HG03095 (cell line): ENCODE measurements around the gene PDGFC.

Experiments used
- ATAC-seq: cut with Tn5 transposase; IDR thresholded peaks from one replicate; pipeline ENCODE4 v1.9.1; 2021; ENCODE audit warnings: moderate library complexity; ENCODE audit not compliant: unreplicated experiment

Gene PDGFC, protein sequence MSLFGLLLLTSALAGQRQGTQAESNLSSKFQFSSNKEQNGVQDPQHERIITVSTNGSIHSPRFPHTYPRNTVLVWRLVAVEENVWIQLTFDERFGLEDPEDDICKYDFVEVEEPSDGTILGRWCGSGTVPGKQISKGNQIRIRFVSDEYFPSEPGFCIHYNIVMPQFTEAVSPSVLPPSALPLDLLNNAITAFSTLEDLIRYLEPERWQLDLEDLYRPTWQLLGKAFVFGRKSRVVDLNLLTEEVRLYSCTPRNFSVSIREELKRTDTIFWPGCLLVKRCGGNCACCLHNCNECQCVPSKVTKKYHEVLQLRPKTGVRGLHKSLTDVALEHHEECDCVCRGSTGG

DNA sequence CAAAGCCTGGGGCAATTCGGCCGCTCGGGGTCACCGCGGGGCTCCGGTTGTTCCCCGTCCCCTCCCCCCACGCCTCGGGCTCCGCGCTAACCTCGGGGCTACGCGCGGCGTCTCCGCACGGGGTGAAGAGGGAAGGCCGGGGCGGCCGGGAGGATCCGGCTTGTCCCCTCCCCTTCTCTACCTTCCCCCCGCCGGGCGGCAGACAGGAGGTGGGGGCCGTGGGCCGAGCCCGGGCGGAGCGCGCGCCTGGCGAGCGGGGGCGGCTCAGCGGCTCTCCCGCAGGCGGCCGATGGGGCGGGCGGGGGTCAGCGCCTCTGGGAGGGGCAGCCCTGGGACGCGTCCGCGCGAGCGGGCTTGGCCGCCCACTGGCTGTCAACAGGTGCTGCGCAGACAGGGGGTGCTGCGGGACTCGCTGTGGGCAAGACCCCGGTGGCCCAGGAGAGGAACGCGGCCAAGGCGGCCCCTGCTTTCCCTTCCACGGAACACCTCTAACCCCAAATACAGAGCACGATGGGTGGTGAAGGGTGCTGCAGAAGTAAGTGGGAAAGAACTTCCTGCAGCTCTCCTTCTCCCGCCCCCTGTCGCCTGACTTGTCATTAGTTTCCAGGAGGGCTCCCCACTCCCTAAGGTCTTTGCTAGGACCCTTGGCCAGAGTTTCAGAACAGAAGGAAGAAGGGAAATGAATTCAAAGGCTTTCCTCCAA, at the start of gene PDGFC:
PDGFC (minus strand) TSS at position 124 of the 703 bp plus-strand sequence. CDS start 896 bp downstream, outside the sequence.
- no peak for ATAC-seq

DNA sequence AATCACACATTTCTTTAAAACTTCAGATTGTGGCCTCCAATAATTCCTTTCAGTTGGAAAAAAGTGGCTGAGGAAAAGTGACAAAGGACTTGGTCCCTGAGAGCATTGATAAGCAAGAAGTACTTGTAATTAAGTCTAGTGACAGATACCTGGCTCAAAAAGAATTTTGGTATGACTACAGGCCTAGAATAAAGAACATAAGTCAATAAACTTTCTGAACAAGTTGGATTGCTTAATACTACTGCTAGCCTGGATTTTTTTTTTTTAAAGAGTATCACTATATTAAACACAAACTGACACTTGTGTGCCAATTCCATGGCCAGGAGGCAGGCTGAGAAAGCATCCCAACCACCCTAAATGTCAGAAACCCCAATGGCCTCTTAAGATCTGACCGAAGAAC, 49.3 kb upstream of the PDGFC start:
- ATAC-seq: no peak

DNA sequence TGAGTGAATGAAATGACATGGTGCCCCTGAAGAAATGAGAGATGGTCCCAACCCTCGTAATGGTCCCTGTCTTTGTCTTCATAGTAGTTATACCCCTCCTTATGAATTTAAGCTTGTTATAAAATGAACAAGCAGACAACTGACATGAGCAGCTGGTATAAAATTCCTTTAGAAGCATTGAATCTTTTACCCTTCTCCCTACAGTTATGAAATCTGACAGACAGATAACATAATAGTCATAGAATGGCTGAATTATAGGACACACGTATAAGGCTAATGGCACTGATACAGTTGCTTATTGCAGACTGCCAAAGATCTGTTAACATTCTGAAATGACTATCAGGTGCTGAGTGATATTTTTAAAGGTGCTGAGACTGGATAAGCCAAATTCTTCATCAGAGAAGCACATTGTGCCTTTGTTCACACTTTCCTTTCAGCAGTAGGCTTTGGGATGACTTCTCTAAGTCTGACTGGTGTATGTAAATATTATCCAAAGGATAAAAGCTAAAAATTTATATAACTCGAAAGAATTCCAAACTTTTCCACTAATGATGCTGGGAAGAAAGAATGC, 47.4 kb upstream of the PDGFC start:
- no peak for ATAC-seq

DNA sequence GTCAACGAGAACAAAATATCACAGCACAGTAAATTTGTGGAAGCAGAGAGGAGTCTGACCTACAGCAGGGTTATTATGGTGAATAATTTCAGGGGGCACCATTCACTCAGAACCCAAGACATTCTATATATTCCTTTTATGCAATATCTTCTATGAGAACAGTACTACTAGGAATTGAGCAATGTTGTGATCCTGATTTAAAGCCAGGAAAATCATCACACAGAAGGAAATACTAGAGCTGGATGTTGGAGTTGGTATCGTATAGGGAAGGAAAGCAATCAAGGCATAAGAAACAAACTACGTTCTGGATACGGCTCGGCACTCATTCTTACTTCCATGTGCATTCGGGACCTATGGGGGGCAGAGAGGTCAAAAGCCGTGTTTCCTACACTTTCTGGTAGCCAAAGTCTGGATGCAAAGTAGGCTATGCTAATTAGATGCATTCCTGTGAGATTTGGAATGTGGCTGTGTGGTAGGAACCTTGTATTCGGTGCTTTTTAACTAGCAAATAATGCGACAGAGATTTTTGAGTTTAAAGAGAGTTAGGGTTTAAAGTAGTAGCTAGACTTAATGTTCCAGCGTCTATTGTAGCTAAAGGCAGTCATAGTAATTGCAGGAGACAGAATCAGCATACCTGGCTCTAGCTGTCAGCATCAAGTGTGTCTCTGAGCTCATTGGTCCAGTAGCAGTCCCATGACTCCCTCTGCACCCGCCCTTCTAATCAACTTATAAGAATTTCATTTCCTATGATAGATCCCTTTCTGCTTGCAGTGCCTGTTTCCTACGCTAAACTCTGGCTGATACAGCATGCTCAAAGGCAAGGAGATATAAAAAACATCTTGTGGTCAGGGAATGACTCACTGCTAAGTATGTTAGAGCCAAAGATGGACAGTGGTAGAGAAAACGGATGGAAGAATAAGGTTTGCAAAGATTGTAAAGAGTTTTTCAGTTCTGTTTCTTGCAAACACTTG, 43.3 kb upstream of the PDGFC start:
- ATAC-seq: no peak

DNA sequence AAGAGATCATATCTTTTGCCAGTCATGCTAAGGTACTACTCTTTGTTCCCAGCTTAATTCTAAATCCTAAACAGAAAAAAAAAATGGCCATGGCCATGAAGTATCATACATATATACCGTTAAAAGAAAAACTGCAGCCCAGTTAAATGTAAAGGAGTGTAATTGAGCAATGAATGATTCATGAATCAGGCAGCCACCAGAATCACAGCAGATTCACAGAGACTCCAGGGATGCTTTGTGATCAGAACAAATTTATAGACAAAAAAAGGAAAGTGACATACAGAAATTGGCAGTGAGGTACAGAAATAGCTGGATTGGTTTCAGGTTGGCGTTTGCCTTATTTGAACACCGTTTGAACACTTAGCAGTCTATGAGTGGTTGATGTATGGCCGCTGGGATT, 42.1 kb upstream of the PDGFC start:
- ATAC-seq: no peak

DNA sequence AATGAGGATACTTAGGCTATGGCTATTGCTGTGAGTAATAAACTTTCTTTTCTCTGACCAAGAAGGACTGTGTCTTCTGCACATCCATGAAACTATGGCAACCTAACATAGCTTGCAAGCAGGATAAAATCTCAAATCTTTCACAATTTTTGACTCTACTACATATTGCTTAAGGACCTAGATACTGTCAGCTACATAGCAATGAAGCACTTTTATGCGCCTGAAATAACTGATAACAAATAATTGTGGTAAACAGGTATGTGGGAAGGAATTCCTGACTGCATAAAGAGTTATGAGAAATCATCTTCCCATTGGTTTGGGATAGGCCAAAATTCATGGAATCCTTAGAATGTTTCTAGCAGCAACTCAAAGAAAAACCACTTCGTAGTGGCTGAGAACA, 41.2 kb upstream of the PDGFC start:
- no peak for ATAC-seq

DNA sequence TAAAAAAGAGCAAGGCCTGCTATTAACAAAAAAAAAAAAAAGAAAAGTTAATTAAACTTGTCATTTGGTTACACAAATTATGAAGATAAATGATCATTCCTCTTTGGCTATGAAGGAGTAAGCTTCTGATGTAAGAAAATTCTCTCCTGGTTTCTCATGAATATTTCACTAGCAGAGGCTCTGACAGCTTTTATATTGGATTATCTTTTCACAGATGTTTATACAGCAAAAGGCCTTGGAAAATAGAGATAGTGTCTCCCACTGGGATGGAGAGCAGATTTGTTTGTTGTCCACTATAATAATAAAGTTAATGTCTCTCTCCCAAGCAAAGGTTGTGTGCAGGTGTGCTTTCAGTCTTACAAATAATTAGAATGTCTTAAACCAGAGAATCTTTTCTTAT, 40.7 kb upstream of the PDGFC start:
- no peak for ATAC-seq

DNA sequence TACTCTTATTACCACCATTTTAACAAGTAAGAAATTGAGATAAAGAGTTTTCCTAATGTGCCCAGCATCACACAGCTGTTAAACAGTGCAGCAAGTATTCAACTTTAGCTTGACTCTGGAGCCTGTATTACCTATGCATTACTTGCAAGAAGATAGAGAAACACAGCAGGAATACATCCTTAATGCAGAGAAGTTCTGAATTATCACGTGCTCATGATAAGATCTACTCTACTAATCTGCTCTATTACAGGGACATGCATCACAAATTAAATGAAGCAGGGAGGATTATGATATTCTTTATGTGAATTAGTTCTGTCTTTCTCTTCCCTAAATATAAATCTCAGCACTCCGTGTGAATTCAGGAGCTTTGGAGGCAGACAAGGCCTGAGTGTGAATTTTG, 39.0 kb upstream of the PDGFC start:
- ATAC-seq: no peak

DNA sequence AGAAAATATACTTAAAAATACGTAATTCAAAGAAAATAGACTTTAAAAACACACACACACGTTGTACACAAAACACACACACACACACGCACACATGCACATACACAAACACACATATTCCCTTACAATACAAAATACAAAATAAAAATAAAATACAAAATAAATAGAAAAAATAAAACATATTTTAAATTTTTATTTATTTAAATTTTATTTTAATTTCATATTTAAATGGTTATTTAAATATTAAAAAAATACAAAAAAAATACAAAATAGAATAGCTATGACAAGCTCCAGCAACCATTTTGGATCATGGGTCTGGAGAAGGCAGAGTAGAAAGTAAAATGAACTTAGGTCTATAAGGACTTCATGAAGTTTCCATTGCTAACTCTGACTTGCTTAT, 34.2 kb upstream of the PDGFC start:
- no peak for ATAC-seq

DNA sequence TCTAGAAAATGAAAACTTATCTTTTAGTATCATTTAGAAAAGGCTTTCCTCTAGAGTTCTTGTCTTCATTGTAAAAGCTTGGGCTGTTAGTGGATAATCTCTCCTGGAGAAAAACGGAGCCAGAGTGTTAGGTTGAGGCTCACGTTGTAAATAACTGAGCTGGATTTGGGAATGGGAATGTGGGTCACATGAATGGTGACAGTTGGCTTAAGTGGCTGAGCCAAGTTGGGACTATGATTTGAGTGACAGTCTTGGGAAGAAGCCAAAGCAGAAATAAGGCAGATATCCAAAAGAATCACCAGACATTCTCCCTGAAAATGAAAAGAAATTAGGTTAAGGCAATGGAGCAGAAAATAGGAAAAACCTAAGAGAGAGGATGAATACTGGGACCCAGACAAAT, 33.6 kb upstream of the PDGFC start:
- no peak for ATAC-seq

DNA sequence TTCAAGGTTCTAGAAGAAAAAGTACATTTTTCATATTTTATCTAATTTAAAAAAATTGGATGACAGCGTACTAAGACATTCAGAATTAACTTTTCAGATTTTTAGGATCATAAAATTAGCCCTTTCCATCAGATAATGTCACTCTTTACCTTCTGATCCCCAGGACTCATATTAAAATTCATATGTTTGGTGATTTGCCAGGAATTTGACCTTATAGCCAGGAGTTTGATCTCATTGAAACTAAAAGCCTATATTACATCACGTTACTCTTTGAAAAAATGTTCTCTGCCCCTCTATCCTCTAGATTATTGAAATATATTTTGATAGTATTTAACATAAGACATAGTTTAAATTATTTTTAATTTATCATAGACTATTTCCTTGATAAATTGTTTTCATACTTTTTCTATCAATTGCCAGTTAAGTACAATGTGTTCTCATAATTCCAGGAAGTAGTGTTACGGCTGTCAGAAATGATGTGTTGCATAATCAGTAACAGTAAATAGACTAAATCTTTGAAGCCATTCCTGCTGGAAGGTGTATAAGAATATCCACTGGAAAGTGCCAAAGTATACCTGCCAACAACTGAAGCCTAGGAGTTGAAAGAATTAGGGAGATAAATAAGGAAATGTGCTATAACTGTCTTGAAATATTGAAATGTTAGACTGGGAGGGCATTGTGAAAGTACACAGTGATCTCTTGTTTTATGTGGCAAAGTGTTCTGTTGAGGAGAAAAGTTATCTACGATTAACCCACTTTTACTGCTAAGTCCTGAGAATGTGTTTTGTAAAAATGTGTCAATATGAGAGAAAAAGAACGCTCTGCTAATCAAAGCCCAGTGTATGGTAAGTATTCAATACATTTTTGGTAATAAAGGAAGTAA, 32.9 kb upstream of the PDGFC start:
- ATAC-seq: no peak

DNA sequence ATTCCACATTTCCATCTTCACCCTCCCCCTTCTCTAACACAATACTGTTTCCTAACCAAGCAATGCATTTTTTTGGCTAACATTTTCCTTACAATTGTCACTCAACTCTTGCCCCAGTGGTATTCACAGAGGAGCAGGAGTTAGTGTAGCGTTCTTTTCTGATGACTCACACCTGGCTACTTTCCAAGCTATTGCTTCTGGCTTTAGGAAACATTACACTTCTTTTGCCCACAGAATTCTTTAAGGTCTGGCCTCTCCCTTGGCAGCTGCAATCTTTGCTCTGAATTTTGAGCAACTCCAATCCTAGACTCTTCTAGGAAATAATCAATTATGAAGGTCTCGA, 27.5 kb upstream of the PDGFC start:
- ATAC-seq: no peak

DNA sequence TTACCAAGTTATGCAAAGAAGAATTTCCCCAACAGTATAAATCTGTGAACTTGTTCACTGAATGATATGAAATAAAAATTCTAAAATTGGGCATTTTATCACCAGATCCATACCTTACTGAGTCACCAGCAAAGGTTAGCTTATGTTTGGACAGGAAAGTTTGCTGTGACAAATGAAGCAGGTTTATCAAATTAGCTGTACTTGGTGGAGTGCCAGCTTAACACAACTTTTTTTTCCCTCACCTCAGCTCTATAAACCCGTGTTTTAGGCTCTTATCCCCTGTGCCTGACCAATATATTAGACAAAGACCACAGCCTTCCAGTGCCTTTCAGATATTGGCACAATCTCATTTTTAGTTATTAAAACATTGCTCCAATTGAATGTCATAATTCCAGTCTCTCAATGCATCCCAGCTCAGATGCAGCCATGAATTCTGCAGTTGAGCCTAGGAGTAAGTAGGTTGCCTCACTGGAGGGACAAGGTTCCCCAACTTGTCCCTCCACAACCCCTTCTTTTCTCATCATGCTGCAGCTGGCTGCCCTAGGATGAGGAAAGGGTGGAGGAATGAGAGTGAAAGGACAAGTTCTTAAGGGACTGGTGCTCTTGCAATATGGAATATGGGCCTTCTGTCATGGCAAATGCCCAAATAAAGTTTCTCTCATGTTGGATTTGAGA, 27.0 kb upstream of the PDGFC start:
- no peak for ATAC-seq

DNA sequence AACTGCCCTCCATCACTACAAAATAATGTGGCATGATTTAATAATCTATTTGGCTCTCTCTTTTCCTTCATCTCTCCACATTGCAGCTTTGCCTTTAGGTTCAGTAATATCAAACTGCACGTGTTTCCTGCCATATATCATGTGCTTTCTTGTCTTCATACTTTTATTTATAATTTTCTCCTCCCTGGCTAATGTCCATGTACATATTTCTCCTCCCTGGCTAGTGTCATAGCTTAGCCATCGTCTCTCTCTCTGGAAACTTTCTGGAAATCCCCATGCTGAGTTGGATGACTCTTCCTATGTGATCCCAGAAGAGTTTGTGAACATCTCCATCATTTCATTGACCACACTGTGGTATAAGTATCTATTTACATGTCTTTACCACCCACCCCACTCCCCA, 21.3 kb upstream of the PDGFC start:
- ATAC-seq: no peak

DNA sequence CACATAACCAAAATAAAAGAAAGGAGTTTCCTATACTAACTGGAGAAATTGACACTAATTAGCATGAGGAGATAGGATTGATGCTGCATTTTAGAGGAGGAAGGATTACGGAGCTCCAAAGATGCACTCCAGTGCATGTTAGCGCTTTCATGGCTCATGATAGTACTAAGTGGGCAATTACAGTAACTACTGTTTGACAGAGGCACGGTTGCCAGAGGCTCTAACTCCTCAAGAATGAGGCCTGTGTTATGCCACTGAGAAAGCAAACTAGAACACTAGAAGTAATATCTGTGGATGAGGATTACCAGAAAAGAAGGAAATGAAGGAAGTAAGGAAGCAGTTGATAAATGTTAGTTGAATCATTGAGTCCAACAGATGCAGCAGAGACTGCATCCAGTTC, 19.6 kb upstream of the PDGFC start:
- no peak for ATAC-seq

DNA sequence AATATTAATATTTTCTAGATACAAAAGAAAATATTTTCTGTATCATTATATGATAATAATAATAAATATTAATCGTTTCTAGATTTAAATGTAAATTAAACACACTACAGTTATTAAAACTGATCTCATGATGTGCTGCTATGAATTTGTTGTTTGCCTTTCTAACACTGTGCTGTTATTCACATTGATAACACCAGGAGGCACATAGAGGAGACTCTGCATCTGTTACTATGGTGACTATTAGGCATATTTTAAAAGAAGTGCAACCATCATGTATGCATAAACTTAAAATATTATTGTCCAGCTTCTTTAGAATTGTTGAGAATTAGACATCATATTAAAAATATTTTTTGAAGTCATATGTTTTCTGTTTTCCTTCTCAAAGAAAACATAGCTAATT, 11.8 kb upstream of the PDGFC start:
- no peak for ATAC-seq

DNA sequence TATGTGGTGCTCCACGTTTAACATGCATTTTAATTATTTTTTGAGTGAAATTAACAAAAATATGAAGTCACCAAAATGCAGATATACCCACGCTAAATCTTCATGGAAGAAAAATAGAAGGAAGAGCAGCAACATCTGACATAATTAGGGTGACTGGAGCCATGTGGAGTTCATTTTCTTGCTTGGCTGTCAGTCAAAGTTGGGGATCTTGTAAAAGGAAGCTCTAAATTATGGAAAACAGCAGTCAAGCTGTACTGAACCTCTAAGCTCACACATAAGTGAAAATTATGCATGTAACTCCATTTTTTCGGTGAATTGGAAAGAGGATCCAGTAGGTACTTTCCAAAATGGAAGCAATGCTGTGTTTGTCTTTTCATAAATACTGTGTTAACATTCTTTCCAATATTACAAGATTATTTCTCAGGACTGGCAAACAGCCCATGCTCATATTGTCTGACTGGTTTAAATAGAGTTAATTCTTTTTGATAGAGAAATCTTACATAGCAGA, 9.7 kb upstream of the PDGFC start:
- no peak for ATAC-seq

DNA sequence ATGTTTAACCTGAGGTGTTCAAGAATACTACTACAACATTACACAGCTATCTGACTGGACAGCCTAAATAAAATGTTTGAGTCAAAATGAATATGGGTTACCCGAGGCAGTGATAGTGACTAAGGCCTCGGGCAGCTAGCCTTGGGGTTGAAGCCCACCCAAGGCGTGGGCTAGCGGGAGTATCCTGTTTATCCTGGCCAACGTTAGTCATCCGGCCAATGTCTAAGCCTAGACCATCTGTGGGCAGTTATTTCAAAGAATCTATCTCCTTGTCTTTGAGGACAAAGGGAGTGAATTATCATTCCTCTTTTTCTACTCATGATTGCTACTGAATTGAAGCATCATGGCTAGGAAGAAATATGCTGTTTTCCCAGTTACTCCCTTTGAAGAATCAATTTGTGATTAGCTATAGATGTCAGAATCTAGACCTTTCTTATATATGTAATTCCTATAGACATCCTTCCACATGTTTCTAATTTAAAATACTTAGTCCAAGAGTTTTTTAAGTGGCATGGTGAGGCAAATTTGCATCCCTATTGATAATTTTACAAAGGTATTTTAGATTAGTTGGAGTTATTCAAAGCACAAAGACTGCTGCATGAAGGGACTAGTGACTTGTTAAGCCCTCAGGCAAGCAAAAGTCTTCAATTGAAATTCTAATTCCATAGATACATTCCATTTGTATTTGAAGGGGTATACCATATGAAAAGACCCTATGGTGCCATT, 6.0 kb upstream of the PDGFC start:
- no peak for ATAC-seq

DNA sequence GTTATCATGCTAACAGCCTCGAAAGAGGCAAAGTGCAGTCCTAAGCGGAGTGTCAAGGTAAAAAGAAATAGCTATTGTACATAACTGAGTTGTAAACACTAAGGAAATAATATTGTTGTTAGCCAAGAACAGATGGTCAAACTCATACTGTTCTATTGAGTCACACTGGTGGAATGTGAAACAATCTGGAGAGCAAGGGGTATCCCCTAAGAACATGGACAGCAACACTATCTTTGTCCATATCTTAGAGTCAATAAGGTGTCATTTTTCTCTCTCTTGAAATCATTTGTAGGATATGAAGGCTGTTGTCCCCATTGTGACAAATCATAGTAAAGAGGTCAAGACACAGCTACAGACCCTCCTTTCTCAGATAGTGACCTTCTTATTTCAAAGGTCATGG, 4.5 kb upstream of the PDGFC start:
- no peak for ATAC-seq
